PFSK-1 (cell line): ENCODE measurements around the gene RBM20.

Source experiments
- FOXP2 ChIP-seq: optimal IDR thresholded peaks from 2 replicates; pipeline ENCODE3; 2011; ENCODE audit warnings: borderline replicate concordance, control low read depth, inconsistent platforms; ENCODE audit not compliant: insufficient read depth; ENCODE audit errors: extremely low read length, extremely low read depth
- POLR2AphosphoS5 ChIP-seq: IDR thresholded peaks from 2 replicates; pipeline ENCODE4 v1.6.1; 2012; ENCODE audit warnings: low read depth, mild to moderate bottlenecking, control low read depth, low read length, moderate library complexity
- REST ChIP-seq, 2 experiments: IDR thresholded peaks; 2 replicates each; pipeline versions ENCODE4 v1.6.1 to v1.8.0; 2011 to 2012; ENCODE audit warnings: low read depth in 2 of 2, low read length in 2 of 2, control low read depth in 1 of 2, inconsistent platforms in 1 of 2, mild to moderate bottlenecking in 1 of 2, moderate library complexity in 1 of 2; ENCODE audit not compliant: insufficient read depth in 1 of 2
- SIN3A ChIP-seq: IDR thresholded peaks from 2 replicates; pipeline ENCODE4 v1.6.1; 2012; ENCODE audit warnings: mild to moderate bottlenecking, low read length, moderate library complexity, borderline replicate concordance; ENCODE audit not compliant: insufficient read depth
- TAF1 ChIP-seq: IDR thresholded peaks from 2 replicates; pipeline ENCODE4 v1.6.1; 2012; ENCODE audit warnings: low read length, control low read depth, borderline replicate concordance; ENCODE audit not compliant: insufficient read depth

Gene RBM20

GRCh38 chr10:110758128-110758765 lies 114.1 kb downstream of the RBM20 start:
- TF ChIP-seq FOXP2, result no peak
- TF ChIP-seq REST (IDR thresholded peaks at IDR 0.05; ENCODE audit: insufficient read depth in 1 of 2, low read depth in 2 of 2, low read length in 2 of 2), result no peak

GRCh38 chr10:110758898-110759297 lies 114.8 kb downstream of the RBM20 start:
- TF ChIP-seq SIN3A (no peak), TAF1 (no peak), REST (IDR thresholded peaks at IDR 0.05; ENCODE audit: insufficient read depth in 1 of 2, low read depth in 2 of 2, low read length in 2 of 2) (no peak), POLR2AphosphoS5 (no peak), FOXP2 (no peak)

GRCh38 chr10:110759523-110759922 lies 115.4 kb downstream of the RBM20 start:
- TF ChIP-seq REST (IDR thresholded peaks at IDR 0.05; ENCODE audit: insufficient read depth in 1 of 2, low read depth in 2 of 2, low read length in 2 of 2), result no peak

GRCh38 chr10:110762109-110762848 lies 118.1 kb downstream of the RBM20 start:
- TF ChIP-seq SIN3A, result no peak
- TF ChIP-seq REST (IDR thresholded peaks at IDR 0.05; ENCODE audit: insufficient read depth in 1 of 2, low read depth in 2 of 2, low read length in 2 of 2), result no peak
- no peak for TF ChIP-seq TAF1
- TF ChIP-seq FOXP2, result no peak
- no peak for TF ChIP-seq POLR2AphosphoS5

GRCh38 chr10:110762849-110763211 lies 118.7 kb downstream of the RBM20 start:
- no peak for TF ChIP-seq REST (IDR thresholded peaks at IDR 0.05; ENCODE audit: insufficient read depth in 1 of 2, low read depth in 2 of 2, low read length in 2 of 2)
